Measurements from ENCODE around the gene CABLES2.

- no peak for TF ChIP-seq CTCF (conservative IDR thresholded peaks at IDR 0.05 in 1 of 2, IDR thresholded peaks at IDR 0.05 in 1 of 2; ENCODE audit: extremely low read depth in 1 of 2, insufficient read depth in 1 of 2, low read depth in 1 of 2, low read length in 2 of 2)
- TF ChIP-seq EZH2 (IDR thresholded peaks at IDR 0.05; ENCODE audit: borderline replicate concordance, low read length) = no peak
Measured at GRCh38 chr20:62387933-62388635, 19.0 kb downstream of the CABLES2 start.
